Measurements from ENCODE around the gene TAF11L5. TPM values are rescaled to one million over a fixed set of nuclear protein-coding genes. Genes with fewer than 3 reads are reported as not detected.
"Not testable (repeated sequence)": the region's sequence is repeated elsewhere in the genome, so short reads cannot be mapped to it uniquely, and the experiment has no call there.

Gene TAF11L5
- polyA plus RNA-seq (ENCODE audit: insufficient read depth in 1 of 5, insufficient read length in 5 of 5, low replicate concordance in 1 of 5) = not detected
- long read RNA-seq, donor 1 = 0 reads
- long read RNA-seq, donor 2 = 0 reads
- long read RNA-seq, donor 3 = 0 reads
- long read RNA-seq, donor 4 = 0 reads
- long read RNA-seq, donor 5 = 0 reads
- long read RNA-seq, donor 6 = 0 reads
- long read RNA-seq, donor 7 = 0 reads
- long read RNA-seq, donor 8 = 0 reads

- DNase-seq = not testable (repeated sequence)
Observed at GRCh38 chr5:17524935-17525334, at the start of gene TAF11L5. Gene TAF11L5 (plus strand): TSS chr5:17525235.

DNA sequence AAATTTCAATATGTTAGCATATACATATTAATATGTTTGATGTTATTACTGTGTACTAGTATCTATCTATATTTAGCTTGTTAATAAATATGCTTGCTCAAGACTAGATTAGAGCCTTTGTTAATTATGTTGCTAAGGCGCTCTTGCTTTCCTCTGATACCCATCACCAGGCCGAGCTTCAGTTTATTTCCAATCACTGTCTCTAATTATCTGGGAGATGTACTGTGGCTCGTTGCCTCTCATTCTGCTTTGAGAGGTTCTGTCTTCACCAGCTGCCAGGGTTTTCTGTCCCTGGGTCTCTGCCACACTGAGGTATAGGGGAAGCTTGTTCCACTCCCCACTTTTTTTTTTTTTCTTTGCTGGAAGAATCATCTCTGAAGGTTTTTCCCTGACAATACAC lies 48.0 kb upstream of the TAF11L5 start:
- DNase-seq = no peak

DNA sequence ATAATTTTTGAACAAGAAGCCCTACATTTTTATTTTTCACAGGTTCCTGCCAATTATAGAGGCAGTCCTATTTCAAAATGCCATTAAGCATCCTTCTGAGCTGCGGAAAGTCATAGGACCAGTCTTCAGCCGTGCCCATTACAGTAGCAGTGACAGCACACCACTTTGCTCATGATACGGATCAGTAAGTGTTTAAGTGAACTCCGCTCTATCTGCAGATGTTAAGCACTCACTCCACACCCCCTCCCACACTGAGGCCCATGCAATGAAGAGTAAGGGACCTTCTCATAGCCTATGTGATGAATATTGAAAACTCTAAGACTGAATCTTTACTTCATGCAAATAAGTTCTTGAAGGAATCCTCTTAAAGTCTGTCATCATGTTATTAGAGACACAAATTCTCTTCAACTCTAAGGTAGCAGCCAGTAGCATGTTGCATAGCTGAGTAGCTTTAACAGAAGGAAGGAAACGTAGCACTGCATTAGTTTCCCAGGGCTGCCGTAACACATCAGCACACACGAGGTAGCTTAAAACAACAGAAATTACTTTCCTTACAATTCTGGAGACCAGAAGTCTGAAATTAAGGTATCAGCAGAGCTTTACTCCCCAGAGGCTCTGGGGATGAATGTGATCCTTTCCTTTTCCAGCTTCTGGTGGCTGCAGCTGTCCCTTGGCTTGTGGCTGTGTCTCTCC lies 47.3 kb upstream of the TAF11L5 start:
- no peak for DNase-seq

DNA sequence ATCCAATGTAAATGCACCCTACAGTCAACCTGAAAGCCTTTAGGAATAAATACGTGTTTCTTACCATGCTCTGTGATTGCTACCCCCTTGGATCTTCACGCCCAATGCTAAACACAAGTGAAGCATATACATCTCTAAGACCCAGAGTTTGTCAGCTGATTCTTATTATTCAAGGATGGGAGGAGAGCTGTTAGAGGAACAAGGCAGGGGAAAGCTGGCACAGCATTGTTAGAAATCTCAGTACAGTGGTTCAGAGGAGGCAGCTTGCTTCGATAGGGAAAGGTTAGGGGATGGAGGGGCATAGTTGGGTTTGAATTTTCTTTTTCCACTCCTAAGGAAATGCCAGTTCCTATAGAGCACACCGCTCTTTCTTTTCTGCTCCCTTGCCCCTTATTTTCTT lies 43.7 kb upstream of the TAF11L5 start:
- no peak for DNase-seq

GRCh38 chr5:17482790-17483189 lies 42.2 kb upstream of the TAF11L5 start:
- DNase-seq = no peak

- not testable (repeated sequence) for DNase-seq
Observed at GRCh38 chr5:17486464-17487173, 38.4 kb upstream of the TAF11L5 start.

- no peak for DNase-seq
Observed at GRCh38 chr5:17487174-17487512, 37.9 kb upstream of the TAF11L5 start.

DNA sequence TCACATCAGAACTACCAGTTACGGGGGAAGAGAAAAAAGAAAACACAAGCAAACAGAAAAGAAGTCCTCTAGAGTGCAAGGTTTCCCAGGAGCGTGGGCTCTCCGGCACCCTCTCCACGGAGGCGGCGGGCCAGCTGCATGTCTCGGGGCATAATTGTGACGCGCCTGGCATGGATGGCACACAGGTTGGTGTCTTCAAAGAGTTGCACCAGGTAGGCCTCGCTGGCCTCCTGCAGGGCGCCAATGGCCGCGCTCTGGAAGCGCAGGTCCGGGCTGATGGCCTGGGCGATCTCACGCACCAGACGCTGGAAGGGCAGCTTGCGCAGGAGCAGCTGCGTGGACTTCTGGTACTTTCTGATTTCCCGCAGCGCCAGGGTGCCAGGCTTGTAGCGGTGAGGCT lies 33.8 kb upstream of the TAF11L5 start:
- not testable (repeated sequence) for DNase-seq

DNA sequence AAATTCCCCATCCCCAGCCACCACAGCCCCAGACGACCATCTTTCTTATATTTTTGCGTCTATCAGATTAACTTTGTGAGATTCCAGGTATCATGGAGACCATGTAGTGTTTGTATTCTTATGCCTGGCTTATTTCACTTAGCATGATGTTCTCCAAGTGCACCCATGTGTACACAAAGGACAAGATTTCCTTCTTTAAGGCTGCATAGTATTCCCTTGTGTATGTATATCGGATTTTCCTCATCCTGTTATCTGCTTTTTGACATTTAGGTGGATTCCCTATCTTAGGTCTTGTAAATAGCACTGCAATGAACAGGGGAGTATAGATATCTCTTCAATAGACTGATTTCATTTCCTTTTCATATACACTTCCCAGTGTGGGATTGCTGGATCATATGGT lies 32.3 kb upstream of the TAF11L5 start:
- DNase-seq = no peak

GRCh38 chr5:17497446-17497845 lies 27.6 kb upstream of the TAF11L5 start:
- no peak for DNase-seq

DNA sequence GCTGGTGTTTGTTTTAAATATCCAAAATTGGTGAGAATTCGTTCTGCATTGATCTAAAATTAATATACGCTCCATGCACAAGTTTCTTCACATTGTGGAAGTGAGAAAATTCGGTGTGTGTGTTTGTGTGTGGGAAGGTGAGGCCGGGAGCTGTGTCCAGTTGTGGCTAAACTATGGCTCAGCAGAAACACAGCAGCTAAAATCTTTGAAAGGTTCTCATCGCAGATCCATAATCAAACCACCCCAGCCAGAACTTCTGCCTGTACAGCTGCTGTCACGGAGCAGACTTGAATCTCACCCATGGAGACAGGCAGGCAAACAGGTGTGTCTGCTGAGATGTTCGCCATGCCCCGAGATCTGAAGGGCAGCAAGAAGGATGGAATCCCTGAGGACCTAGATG lies 27.1 kb upstream of the TAF11L5 start, which contains the start of gene TAF11L2:
TAF11L2 (plus strand) TSS at position 301 of the 400 bp plus-strand sequence.
- not testable (repeated sequence) for DNase-seq

GRCh38 chr5:17511775-17512325 lies 13.2 kb upstream of the TAF11L5 start:
- DNase-seq = no peak

- DNase-seq = not testable (repeated sequence)
Observed at GRCh38 chr5:17517526-17517925, 7.5 kb upstream of the TAF11L5 start.

GRCh38 chr5:17518067-17518466 lies 7.0 kb upstream of the TAF11L5 start, which contains the start of gene TAF11L3:
Gene TAF11L3 (plus strand): TSS chr5:17518367.
- DNase-seq = not testable (repeated sequence)

DNA sequence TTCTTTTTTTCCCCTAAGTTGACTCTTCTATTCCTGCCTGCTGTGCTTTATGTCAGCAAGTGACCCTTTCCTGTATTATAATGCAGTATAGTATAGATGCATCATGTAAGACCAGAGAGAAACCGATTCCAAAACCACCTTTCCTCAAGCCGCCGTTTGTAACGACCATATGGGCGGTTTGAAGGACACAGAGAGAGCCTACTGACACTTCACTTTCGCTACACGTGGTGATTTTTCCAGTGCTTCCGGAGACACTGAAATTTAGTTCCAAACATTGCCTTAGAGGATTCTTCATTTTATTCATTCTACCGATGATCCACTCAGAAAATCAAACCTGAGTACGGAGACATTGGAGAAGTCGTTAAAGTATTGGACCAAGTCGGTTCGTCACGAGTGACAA lies 5.5 kb upstream of the TAF11L5 start:
- DNase-seq = not testable (repeated sequence)

DNA sequence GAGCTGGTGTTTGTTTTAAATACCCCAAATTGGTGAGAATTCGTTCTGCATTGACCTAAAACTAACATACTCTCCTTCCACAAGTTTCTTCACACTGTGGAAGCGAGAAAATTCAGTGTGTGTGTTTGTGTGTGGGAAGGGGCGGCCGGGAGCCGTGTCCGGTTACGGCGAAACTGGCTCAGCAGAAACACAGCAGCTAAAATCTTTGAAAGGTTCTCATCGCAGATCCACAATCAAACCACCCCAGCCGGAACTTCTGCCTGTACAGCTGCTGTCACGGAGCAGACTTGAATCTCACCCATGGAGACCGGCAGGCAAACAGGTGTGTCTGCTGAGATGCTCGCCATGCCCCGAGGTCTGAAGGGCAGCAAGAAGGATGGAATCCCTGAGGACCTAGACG lies 3.5 kb upstream of the TAF11L5 start, which contains the start of gene TAF11L4:
TAF11L4 (plus strand) TSS at position 301 of the 400 bp plus-strand sequence.
- DNase-seq = not testable (repeated sequence)

GRCh38 chr5:17526504-17526903 lies 1.5 kb downstream of the TAF11L5 start:
- peak in 1 of 2 donors; percentile 0 for DNase-seq

DNA sequence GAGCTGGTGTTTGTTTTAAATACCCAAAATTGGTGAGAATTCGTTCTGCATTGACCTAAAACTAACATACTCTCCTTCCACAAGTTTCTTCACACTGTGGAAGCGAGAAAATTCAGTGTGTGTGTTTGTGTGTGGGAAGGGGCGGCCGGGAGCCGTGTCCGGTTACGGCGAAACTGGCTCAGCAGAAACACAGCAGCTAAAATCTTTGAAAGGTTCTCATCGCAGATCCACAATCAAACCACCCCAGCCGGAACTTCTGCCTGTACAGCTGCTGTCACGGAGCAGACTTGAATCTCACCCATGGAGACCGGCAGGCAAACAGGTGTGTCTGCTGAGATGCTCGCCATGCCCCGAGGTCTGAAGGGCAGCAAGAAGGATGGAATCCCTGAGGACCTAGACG lies 3.3 kb downstream of the TAF11L5 start, which contains the start of gene TAF11L6:
TAF11L6 (plus strand) TSS at position 301 of the 400 bp plus-strand sequence.
- not testable (repeated sequence) for DNase-seq
